Epithelial cell of proximal tubule (primary cell): ENCODE data around the gene ATP2C1. TPM values are rescaled to one million over a fixed set of nuclear protein-coding genes. Genes with fewer than 3 reads are reported as not detected.

Experiments
- DNase-seq: peaks from one replicate; pipeline ENCODE4 v3.0.0-alpha.2; 2011; ENCODE audit warnings: low read depth
- H3K4me3 ChIP-seq: 2 replicates; pipeline ENCODE4 v1.5.1; 2011; ENCODE audit warnings: low read depth, mild to moderate bottlenecking, low read length
- CTCF ChIP-seq: conservative IDR thresholded peaks from 2 replicates; pipeline ENCODE4 v1.5.1; 2012; ENCODE audit warnings: low read depth, mild to moderate bottlenecking, low read length
- total RNA-seq: library from RNA; depleted of rRNA; stranded (reverse); fragments of >200 nt; gene quantifications from 2 replicates; pipeline ENCODE4 v1.2.3, GENCODE V29; 2015

The ATP2C1 gene
- total RNA-seq, 1 donor from 2014 or later = 104 TPM

DNA sequence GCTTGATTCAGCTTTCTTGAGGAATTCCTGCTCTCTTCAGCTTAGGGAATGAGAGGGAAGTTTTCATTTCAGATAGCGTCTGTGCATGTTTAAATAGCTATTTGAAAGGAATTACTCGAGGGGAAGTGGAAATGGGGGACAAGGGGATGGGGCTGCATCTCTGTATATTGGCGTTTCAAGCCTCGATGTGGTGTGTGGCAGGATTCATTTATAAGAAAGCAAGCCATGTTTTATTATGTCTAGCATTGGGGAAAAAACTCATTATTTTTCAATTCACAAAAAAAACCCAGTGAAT lies 1.0 kb downstream of the ATP2C1 start:
- no peak for TF ChIP-seq CTCF
- no peak for DNase-seq
- H3K4me3 ChIP-seq = peak overlapping the region; percentile 94

DNA sequence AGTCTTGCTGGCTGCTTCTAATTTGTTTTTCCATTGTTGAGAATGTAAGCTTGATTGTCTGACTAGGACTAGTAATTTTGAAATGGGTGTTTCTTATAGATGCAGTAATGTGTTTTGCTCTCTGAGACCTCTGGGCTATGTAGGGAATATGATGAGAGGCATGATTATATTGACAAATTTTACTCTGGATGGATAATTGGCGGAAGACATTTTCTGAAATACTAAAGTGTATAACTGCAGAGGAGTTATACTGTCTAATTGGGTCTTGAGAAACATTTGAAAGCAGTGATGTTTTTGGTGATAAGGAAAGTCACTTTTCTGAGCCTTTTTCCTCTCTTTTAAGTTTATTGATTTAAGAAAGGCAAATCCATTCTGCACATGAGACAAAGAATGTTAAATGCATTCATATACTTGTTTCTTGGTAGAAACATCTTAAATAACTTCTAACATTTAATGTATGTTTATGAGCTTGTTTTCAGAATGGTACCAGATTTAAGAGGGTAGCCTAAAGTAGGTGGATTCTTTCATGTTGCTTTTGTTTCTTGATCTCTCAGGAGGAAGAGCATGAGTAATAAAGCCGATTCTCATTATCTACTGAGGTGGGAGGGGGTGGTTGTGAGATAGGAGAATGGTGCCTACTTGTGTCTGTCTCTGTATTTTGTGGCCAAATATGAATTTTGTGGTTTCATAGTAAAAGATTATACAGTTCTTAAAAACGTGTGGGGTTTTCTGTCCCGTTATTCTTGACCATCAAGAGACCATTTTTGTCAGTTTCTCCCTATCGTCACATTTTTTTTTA lies 2.0 kb downstream of the ATP2C1 start:
- no peak for DNase-seq
- H3K4me3 ChIP-seq = peak overlapping the region; percentile 94
- no peak for TF ChIP-seq CTCF

GRCh38 chr3:130897316-130897715 lies 3.4 kb downstream of the ATP2C1 start:
- no peak overlapping the region for H3K4me3 ChIP-seq
- no peak for TF ChIP-seq CTCF
- DNase-seq = no peak

GRCh38 chr3:130900959-130901358 lies 7.1 kb downstream of the ATP2C1 start:
- H3K4me3 ChIP-seq = no peak overlapping the region
- TF ChIP-seq CTCF = no peak
- peak; percentile 26 for DNase-seq

- DNase-seq = no peak
- TF ChIP-seq CTCF = no peak
- H3K4me3 ChIP-seq = no peak overlapping the region
These were observed 7.8 kb downstream of the ATP2C1 start for GRCh38 chr3:130901463-130902204.

GRCh38 chr3:130903412-130903908 lies 9.6 kb downstream of the ATP2C1 start:
- DNase-seq = no peak
- no peak for TF ChIP-seq CTCF

GRCh38 chr3:130904491-130904890 lies 10.6 kb downstream of the ATP2C1 start:
- DNase-seq = no peak
- no peak overlapping the region for H3K4me3 ChIP-seq
- no peak for TF ChIP-seq CTCF

More at GRCh38 chr3:130903412-130903908, 9.6 kb downstream of the ATP2C1 start:
- no peak overlapping the region for H3K4me3 ChIP-seq
